ENCODE data around the gene BIRC6. TPM values are rescaled to one million over a fixed set of nuclear protein-coding genes. Genes with fewer than 3 reads are reported as not detected.
A peak's percentile ranks its signal among the peaks of the same experiment; 100 is the strongest.

The BIRC6 gene
- total and polyA plus RNA-seq, 8 donors = 12.4 to 58.3 (median 46.7) TPM

DNA sequence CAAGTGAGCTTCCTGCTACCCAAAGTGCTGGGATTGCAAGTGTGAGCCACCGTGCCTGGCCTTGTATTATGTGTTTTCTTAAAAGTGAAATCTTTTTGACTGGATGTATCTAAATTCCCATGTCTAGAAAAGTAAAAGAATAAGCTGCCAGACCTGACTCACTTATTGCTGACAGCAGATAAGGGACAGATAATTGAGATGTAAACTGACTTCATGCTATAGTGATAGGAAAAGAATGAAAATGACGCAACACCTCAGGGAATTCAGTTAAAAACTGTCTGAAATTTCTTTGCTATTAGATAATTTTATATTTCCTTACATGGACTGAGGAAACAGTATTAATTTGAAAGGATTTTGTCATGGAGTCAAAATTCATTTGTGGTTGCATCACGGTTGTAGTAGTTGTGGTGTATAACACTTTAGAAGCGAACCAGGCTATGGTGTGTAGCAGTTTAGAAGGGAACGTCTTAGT lies 290.4 kb downstream of the BIRC6 start:
- FAIRE-seq (no peak), DNase-seq (no peak), ATAC-seq (peak in 1 of 4 donors; percentile 38)
- Histone ChIP-seq H3K36me3 (peaks cover 0 to 23% (median 0%) of the 10 kb centered on the region in 3 donors), H3K27ac (no peak overlapping the region), H3K27me3 (no peaks in the 10 kb centered on the region), H3K4me1 (no peaks in the 10 kb centered on the region), H3K4me3 (no peak overlapping the region), H3K9me3 (no peaks in the 10 kb centered on the region)
- intact Hi-C loops (cut with DNase I) = no loop called here
- WGBS, 2 donors = 90 to 92% methylated on average over 5 of the region's 5 CpGs
- TF ChIP-seq, protein P1, sequence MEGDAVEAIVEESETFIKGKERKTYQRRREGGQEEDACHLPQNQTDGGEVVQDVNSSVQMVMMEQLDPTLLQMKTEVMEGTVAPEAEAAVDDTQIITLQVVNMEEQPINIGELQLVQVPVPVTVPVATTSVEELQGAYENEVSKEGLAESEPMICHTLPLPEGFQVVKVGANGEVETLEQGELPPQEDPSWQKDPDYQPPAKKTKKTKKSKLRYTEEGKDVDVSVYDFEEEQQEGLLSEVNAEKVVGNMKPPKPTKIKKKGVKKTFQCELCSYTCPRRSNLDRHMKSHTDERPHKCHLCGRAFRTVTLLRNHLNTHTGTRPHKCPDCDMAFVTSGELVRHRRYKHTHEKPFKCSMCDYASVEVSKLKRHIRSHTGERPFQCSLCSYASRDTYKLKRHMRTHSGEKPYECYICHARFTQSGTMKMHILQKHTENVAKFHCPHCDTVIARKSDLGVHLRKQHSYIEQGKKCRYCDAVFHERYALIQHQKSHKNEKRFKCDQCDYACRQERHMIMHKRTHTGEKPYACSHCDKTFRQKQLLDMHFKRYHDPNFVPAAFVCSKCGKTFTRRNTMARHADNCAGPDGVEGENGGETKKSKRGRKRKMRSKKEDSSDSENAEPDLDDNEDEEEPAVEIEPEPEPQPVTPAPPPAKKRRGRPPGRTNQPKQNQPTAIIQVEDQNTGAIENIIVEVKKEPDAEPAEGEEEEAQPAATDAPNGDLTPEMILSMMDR (IDR thresholded peaks at IDR 0.05) = no peak

DNA sequence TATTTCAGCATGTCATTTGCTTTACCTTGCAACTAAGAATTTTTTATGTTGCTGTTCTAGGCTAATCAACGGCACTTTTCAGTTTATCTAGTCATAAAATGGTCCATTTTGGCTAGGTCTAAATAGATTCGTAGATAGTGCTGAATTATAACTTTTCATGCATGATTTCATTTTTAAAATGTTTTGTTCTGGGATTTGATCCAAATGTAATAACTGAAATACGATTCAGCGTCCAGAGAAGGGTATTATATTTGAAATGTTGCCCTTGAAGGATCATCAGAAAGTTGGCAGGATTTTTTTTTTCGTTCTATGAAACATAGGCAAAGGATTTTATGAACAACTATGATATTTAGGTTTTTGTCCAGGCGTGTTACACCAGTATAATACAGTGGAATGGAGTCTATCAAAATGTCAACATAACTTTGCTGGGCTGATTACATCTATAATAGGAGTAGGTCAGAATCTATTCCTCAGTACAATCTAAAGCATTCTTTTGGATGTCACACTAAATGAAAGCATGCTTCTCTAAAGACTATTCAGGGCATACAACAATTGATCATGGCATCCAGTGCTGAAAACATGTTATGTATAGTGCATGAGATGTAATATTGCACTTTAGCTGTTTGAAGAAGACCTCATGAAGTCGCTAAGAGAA lies 295.9 kb downstream of the BIRC6 start:
- no peak for DNase-seq
- Histone ChIP-seq H3K4me1 (no peaks in the 10 kb centered on the region), H3K4me3 (no peak overlapping the region), H3K36me3 (peaks cover 0 to 12% (median 0%) of the 10 kb centered on the region in 3 donors), H3K27ac (no peak overlapping the region), H3K27me3 (no peaks in the 10 kb centered on the region), H3K9me3 (no peaks in the 10 kb centered on the region)
- FAIRE-seq = no peak
- 76 to 79% methylated on average over 7 of the region's 7 CpGs for WGBS, 2 donors
- intact Hi-C loops (cut with DNase I) = no loop called here
- no peak for ATAC-seq
- TF ChIP-seq, protein P1 (IDR thresholded peaks at IDR 0.05) = no peak

DNA sequence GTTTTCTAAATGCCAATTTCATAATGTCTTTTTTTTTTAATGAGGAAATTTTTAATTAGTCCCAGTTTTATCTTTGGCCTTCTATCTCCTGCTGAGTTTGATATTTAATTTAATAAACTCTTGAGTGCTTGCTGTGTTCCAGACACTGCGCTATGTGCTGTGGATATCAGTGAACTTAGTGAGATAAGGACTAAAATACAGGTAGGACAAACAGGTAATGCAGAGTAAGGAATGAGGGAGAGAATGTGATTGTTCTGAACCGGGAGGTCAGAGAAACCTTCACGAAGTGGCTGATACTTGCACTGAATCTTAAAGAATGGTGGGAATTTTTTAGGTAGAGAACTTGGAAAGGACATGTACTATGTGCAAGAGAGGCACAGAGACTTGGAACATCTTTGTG lies 299.2 kb downstream of the BIRC6 start:
- WGBS, 2 donors = 29 to 37% methylated on average over 3 of the region's 3 CpGs
- TF ChIP-seq, protein P1 (IDR thresholded peaks at IDR 0.05) = no peak
- FAIRE-seq = no peak

DNA sequence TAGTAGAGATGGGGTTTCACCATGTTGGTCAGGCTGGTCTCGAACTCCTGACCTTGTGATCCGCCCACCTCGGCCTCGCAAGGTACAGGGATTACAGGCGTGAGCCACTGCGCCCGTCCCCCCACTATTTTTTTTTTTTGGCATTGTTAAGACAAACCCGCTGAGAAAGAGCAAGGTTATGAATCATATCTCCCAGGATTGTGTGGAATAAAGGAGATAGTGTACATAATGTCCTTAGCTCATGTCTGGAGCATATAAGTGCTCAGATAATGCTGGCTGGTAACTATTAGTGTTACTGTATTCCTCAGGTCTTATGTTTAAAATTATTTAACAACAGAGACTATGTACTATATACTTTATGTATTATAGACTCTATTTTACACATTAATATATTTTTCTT lies 307.0 kb downstream of the BIRC6 start:
- intact Hi-C loops (cut with DNase I) = no loop called here
- no peaks in the 10 kb centered on the region for H3K9me3 ChIP-seq
- WGBS, 2 donors = 94 to 96% methylated on average over 8 of the region's 8 CpGs
- ATAC-seq (no peak), DNase-seq (no peak), FAIRE-seq (no peak)
- H3K4me3 ChIP-seq = no peak overlapping the region
- no peaks in the 10 kb centered on the region for H3K4me1 ChIP-seq
- H3K36me3 ChIP-seq = no peaks in the 10 kb centered on the region
- H3K27ac ChIP-seq = no peak overlapping the region
- no peaks in the 10 kb centered on the region for H3K27me3 ChIP-seq
- TF ChIP-seq, protein P1 (IDR thresholded peaks at IDR 0.05) = no peak

More for the DNA sequence above, 299.2 kb downstream of the BIRC6 start:
- H3K4me3 ChIP-seq = no peak overlapping the region
- no peaks in the 10 kb centered on the region for H3K4me1 ChIP-seq
- intact Hi-C loops (cut with DNase I) = no loop called here
- ATAC-seq (peak in 2 of 4 donors; percentile 45 to 59), DNase-seq (no peak)
- H3K27me3 ChIP-seq = no peaks in the 10 kb centered on the region
- no peak overlapping the region for H3K27ac ChIP-seq
- H3K9me3 ChIP-seq = no peaks in the 10 kb centered on the region
- peaks cover 0 to 1% (median 0%) of the 10 kb centered on the region in 3 donors for H3K36me3 ChIP-seq

DNA sequence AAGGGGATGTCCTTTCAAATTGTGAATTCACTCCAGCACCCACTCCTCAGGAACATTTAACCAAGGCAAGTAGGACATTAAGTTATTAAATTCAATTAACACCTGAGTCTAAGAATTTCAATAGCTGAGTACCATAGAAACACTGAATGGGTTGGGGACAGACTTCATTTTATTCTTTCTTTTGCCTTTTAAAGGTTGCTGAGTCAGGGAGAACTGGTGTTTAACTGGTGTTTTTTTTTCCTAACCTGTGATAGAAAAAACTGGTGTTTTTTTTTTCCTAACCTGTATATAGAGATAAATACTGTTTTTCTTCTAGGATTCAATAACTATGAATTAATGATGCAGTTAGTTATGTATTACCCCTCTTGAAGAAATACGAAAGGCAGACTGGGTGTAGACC lies 309.9 kb downstream of the BIRC6 start:
- no peak overlapping the region for H3K4me3 ChIP-seq
- no peak for FAIRE-seq
- intact Hi-C loops (cut with DNase I) = no loop called here

More for the DNA sequence above, 309.9 kb downstream of the BIRC6 start:
- Histone ChIP-seq H3K27ac (no peak overlapping the region), H3K4me1 (no peaks in the 10 kb centered on the region), H3K27me3 (no peaks in the 10 kb centered on the region), H3K36me3 (no peaks in the 10 kb centered on the region), H3K9me3 (no peaks in the 10 kb centered on the region)
- ATAC-seq = no peak
- TF ChIP-seq, protein P1 (IDR thresholded peaks at IDR 0.05) = no peak
- no peak for DNase-seq
- WGBS, 2 donors = 98 to 100% methylated on average over 1 of the region's 1 CpG
